Cardiac ventricle fibroblast (primary cell): ENCODE data around the gene SERPINB8. TPM values are rescaled to one million over a fixed set of nuclear protein-coding genes. Genes with fewer than 3 reads are reported as not detected.

Experiments used
- total RNA-seq: library from RNA; depleted of rRNA; stranded (reverse); fragments of >200 nt; gene quantifications from 2 replicates; pipeline ENCODE4 v1.2.3, GENCODE V29; 2015

SERPINB8 gene
- 2.1 and 6.9 TPM in 2 replicates for total RNA-seq

GRCh38 chr18:63969942-63970808 is at the start of gene SERPINB8:
SERPINB8 (plus strand) TSS chr18:63970081; CDS start chr18:63978309, 8,228 bp downstream.

GRCh38 chr18:63949068-63949737 is 20.7 kb upstream of the SERPINB8 start, which contains the start of gene HMSD:
HMSD (plus strand) TSS chr18:63949301; CDS start chr18:63953456, 4,155 bp downstream.

Other genes starting within 250 kb of the SERPINB8 start
- gene SERPINB7, start 194.7 kb upstream of the SERPINB8 start, total RNA-seq, result 2.2 TPM in 1 of 2 replicates, not detected in the other
- gene SERPINB2, start 82.4 kb upstream of the SERPINB8 start, total RNA-seq, result not detected in 2 replicates
- gene SERPINB10, start 62.1 kb upstream of the SERPINB8 start, total RNA-seq, result not detected in 2 replicates
- not detected in 2 replicates for gene HMSD, start 20.8 kb upstream of the SERPINB8 start, total RNA-seq
- not detected in 2 replicates for gene LINC00305, start 179.0 kb downstream of the SERPINB8 start, total RNA-seq